GM19025 (cell line): ENCODE measurements around the gene CMSS1.

Experiments
- ATAC-seq: cut with Tn5 transposase; IDR thresholded peaks from one replicate; pipeline ENCODE4 v1.9.1; 2021; ENCODE audit warnings: mild to moderate bottlenecking, low read depth, moderate library complexity; ENCODE audit not compliant: unreplicated experiment

CMSS1 gene

GRCh38 chr3:99954914-99955644 is 137.4 kb downstream of the CMSS1 start:
- ATAC-seq: no peak

- ATAC-seq: no peak
Measured at GRCh38 chr3:99955773-99956562, 138.3 kb downstream of the CMSS1 start.

DNA sequence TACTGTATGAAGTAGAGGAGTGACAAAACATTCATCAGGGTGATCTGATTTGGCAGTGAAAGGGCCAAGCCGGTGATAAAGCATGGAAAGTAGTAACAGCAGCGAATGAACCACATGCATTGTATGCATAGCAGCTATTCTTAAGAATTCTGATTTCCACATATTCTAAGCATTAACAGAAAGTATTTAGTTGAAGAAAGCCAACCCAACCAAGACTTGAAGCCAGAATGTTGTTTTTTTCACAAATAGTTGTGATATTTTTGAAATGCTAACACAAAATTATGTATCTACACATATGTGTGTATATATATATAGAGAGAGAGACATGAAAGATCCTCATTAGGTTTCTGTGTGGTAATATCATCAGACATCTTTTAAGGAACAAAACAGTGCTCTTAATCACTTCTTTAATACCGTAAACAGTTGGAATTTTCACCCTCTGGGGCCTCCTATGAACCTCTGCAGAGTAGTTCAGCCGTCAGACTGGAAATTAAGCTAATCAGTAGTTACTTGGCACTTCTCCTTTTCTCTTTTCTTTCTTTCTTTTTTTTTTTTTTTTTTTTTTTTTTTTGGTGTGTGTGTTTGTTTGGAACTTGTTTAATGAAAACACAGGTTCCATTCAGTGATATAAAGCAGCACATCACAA is 139.6 kb downstream of the CMSS1 start:
- ATAC-seq: no peak

DNA sequence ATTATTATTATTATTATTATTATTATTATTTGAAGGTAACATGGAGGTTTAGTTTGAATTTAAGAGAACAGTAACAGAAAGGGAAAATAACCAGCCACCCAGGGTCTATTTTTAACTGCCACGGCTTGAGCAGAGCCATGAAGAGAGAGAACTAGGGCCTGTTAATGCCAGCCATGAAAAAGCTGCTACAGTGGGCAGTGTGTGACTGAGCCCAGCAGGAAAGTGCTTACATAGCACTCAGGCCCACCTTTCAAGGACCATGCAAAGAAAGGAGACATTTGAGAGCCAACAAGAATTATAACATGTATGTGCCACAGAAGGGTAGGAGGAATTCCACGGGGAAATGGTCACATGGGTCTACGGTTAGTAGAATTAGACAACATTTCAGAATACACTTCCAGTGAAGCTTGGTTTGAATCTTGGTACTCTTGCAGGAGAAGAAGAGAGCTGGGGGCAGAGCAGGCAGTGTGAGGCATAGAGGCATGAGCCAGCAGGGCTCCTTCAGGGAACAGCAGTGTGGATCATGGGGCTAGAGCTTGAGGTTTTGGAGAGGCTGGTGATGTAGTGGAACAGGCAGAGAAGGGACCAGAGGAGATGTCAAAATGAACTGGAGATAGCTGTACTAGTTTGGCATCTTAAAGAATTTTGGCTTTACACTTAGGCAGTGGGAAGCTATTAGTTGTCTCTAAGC is 140.7 kb downstream of the CMSS1 start:
- no peak for ATAC-seq

- no peak for ATAC-seq
Measured at GRCh38 chr3:99960123-99960878, 142.6 kb downstream of the CMSS1 start.

- ATAC-seq: no peak
Measured at GRCh38 chr3:99960941-99961340, 143.3 kb downstream of the CMSS1 start.

- ATAC-seq: no peak
Measured at GRCh38 chr3:99961756-99962515, 144.3 kb downstream of the CMSS1 start.

- no peak for ATAC-seq
Measured at GRCh38 chr3:99962703-99963102, 145.0 kb downstream of the CMSS1 start.

DNA sequence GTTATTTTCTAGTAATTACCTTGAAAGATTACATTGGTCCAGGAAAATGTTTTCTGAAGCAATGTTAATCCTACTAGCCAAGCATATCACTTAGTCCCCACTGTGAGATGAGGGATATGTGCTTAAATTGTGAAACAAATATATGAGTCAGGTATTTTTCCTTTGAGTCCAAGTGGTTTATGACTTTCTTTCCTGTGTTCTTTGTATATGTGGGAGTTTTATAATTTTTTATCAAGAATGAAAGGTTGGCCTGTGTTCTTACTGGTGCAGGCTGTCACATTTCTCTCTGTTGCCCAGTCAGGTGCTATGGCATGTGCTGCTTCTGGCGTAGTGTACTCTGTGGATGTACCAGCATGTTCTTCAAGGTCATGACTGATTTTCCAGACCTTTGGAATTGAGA is 147.4 kb downstream of the CMSS1 start:
- ATAC-seq: no peak

DNA sequence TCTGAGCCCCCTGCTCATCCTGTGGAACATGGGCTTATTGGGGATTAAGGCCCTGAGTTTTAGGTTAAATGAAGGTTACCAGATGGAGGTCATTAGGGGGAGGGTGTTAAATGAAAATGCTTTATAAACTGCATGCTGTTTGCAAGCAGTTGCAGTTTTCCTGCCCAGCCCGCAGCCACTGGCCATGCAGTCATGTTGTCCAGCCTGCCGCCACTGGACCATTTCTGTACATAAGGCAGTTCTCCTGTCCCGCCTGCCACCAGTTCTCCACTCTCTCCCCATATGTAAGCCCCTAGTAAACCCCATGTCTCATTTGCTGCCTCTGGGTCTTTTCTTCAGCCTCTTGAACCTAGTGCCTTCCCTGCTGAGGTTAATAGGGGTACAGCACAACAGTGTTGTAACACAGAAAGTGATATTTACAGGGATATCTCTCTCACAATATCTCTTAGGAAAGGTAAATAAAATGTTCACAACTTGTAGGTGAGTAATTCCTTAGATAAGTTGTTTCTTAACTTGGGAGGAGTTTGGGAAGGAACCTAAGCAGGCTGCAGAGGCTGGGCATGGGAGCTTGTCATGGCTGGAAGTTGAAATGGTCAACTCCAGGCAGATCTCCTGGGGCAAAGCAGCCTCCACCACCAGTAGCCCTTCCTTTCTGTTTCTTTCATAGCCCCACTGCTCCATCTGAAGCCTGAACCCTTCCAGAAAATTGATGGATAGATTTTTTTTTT is 148.2 kb downstream of the CMSS1 start:
- ATAC-seq: no peak

- no peak for ATAC-seq
Measured at GRCh38 chr3:99966662-99967416, 149.2 kb downstream of the CMSS1 start.

DNA sequence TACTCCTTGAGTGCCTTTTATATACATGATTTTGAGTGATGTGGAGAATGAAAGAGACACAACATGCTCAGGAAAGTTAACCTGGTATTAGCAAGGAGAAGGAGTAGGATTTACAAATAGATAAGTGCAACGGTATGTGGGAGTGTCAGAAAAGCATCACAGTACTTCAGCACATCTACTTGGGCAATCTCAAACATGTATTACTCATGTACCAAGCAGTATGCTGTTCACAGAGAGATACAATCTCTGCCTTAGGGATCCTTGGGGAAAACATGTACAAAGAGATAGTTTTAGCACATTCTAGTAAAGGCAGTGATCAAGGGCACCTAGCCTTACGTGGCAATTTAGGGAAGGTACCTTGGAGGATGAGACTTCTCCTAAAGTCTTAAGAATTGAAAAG is 150.1 kb downstream of the CMSS1 start:
- ATAC-seq: no peak

GRCh38 chr3:99969136-99969535 is 151.5 kb downstream of the CMSS1 start:
- ATAC-seq: no peak

GRCh38 chr3:99970198-99970597 is 152.5 kb downstream of the CMSS1 start:
- ATAC-seq: peak; percentile 91

DNA sequence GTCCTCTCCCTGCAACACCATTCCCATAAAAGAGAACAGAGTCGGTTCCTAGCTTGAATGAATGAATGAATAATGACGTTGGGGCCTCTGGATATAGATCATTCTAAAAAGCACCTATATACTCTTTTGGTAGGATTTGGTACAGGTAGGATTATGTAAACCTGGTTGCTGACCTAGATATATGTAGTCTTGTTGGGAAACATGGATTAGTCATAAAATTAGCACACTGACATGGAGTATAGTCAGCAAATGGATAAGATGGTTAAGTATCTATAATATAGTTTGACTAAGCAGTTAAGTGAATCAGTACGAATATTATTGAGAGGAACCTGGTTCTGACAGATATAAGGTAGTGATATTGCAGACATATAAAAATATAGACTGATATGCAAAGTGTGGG is 154.1 kb downstream of the CMSS1 start:
- ATAC-seq: no peak

DNA sequence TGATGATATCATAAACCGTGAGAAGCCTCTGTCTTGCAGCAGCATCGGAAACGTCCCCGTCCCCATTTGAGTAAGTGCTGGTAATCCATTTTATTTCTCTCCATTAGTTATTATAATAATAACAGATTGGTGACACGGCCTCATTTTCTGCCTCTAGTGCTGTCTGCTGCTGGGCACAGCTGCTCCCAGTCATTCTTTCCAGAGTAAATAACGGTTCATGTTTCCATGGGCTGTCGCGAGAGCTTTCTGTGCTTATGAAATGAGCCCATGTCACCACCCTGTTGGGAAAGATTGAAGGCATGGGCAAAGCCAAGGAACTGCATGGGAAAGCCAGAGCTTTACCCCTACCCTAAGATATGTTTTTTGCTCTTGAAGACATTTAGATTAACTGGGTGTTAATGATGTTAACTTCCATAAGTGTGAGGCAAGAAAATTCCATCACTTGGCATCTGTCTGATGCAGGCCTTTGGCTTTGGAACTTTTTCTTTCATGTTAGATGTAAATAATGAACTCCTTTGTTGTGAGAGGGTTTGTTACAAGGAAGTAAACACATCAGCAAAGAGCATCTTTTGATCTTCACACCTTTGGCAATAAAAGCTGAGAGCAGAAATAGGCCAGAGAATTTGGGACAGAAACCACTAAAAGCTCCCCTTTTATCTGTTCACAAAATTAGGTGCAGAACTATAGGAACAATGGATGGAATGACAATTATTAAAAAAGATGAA is 154.9 kb downstream of the CMSS1 start:
- no peak for ATAC-seq

GRCh38 chr3:99974989-99975388 is 157.3 kb downstream of the CMSS1 start:
- ATAC-seq: no peak
